ENCODE results near the gene NAALADL1.

NAALADL1 gene

DNA sequence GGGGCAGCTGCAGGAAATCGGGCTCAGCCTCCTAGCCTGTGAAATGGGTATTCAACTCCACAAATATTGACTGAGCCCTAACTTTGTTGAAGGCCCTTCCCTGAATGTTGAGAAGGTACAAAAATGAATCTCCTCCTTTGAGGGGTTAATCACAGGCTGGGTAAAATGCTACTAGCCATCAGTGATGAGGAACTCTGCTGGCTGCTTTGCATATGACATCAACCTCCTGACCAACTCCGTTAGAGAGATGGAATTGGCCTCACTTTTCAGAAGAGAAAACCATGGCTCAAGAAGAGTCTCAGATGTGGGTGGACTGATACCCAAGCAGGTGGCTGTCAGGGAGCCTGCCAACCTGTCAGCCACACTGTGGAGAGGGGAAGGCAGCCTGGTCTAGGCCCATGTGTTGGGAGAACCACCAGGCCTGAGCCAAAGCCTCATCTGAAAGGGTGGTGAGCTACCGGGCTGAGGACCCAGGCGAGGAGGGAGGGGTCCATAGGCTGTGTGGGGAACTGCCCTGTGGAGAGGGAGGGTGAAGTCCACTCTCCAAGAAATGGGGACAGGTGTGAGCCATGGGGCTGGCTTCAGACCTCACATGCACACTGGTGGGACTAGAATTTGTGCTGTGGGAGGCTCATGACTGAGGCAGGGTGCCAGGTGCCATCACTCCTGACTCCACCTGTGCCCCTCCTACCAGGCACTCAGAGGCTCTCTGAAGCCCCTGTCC is 13.7 kb upstream of the NAALADL1 start:
- H3K4me3 ChIP-seq (ENCODE audit: low read depth, low read length), result no peak overlapping the region
- no peaks in the 10 kb centered on the region for H3K79me1 ChIP-seq (ENCODE audit: low read length)
- no peak overlapping the region for H2AK5ac ChIP-seq (ENCODE audit: low read length)
- H2BK12ac ChIP-seq (ENCODE audit: low read length), result no peak overlapping the region
- H3K18ac ChIP-seq (ENCODE audit: low read length), result no peak overlapping the region
- no peak overlapping the region for H2BK120ac ChIP-seq (ENCODE audit: insufficient read depth, low read length, poor library complexity)
- H2BK5ac ChIP-seq (ENCODE audit: low read depth, low read length, poor library complexity), result no peak overlapping the region
- peaks cover 5 to 6% of the 10 kb centered on the region in 2 experiments for H3K36me3 ChIP-seq (ENCODE audit: control insufficient read depth in 1 of 2, insufficient read depth in 2 of 2, low read length in 2 of 2)
- no peaks in the 10 kb centered on the region for H3K79me2 ChIP-seq (ENCODE audit: control insufficient read depth, insufficient read depth, low read length, poor library complexity)
- H4K12ac ChIP-seq (ENCODE audit: low read depth, low read length), result no peak overlapping the region
- H3K4me2 ChIP-seq (ENCODE audit: low read length), result no peak overlapping the region
- no peaks in the 10 kb centered on the region for H3K4me1 ChIP-seq (ENCODE audit: control insufficient read depth in 1 of 2, insufficient read depth in 2 of 2, low read length in 2 of 2)
- H3K4ac ChIP-seq (ENCODE audit: low read depth, low read length), result no peak overlapping the region
- H3K9me3 ChIP-seq (ENCODE audit: insufficient read depth, low read depth, low read length), result no peaks in the 10 kb centered on the region
- no peak overlapping the region for H3K9ac ChIP-seq (ENCODE audit: low read length)
- DNase-seq, result no peak
- no CpG with 5 or more reads among the region's 4 CpGs for WGBS (ENCODE audit: extremely low coverage, insufficient coverage, insufficient read length)
- no peak overlapping the region for H2AFZ ChIP-seq (ENCODE audit: insufficient read depth, low read length, poor library complexity)
- no peak overlapping the region for H4K91ac ChIP-seq (ENCODE audit: low read depth, low read length)
- H3K27me3 ChIP-seq (ENCODE audit: insufficient read depth, low read length), result no peaks in the 10 kb centered on the region
- H3K14ac ChIP-seq (ENCODE audit: low read length), result no peak overlapping the region
- no peak overlapping the region for H3K27ac ChIP-seq (ENCODE audit: low read depth, low read length)
- no peak overlapping the region for H4K8ac ChIP-seq (ENCODE audit: low read depth, low read length)
- H3K23ac ChIP-seq (ENCODE audit: low read length), result no peak overlapping the region

DNA sequence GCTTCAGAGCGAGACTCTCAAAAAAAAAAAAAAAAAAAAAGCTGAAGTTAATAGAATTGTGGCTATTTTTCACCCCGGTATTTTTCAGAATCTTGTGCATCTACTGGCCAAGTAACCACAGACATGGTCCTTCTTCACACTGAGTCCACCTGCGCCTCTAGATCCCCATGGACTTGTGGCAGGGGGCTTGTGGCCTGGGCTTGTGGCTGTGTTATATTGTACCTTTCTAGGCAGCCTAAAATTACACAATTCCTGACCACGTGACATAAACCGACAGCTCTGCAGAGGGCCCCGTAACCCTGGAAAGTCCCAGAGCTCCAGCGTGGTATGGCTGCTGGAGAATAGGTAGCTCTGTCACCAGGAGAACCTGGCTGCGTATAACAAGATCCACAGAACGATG is 10.9 kb upstream of the NAALADL1 start:
- Histone ChIP-seq H3K4me2 (ENCODE audit: low read length) (no peak overlapping the region), H3K23ac (ENCODE audit: low read length) (no peak overlapping the region), H3K79me1 (ENCODE audit: low read length) (no peaks in the 10 kb centered on the region), H3K18ac (ENCODE audit: low read length) (no peak overlapping the region), H4K91ac (ENCODE audit: low read depth, low read length) (no peak overlapping the region), H2BK12ac (ENCODE audit: low read length) (no peak overlapping the region), H3K27ac (ENCODE audit: low read depth, low read length) (no peak overlapping the region), H2BK120ac (ENCODE audit: insufficient read depth, low read length, poor library complexity) (no peak overlapping the region), H3K9me3 (ENCODE audit: insufficient read depth, low read depth, low read length) (no peaks in the 10 kb centered on the region), H3K36me3 (ENCODE audit: control insufficient read depth in 1 of 2, insufficient read depth in 2 of 2, low read length in 2 of 2) (no peaks in the 10 kb centered on the region), H3K79me2 (ENCODE audit: control insufficient read depth, insufficient read depth, low read length, poor library complexity) (no peaks in the 10 kb centered on the region), H3K9ac (ENCODE audit: low read length) (no peak overlapping the region), H3K14ac (ENCODE audit: low read length) (no peak overlapping the region), H2AK5ac (ENCODE audit: low read length) (no peak overlapping the region), H3K27me3 (ENCODE audit: insufficient read depth, low read length) (no peaks in the 10 kb centered on the region), H4K8ac (ENCODE audit: low read depth, low read length) (no peak overlapping the region), H2AFZ (ENCODE audit: insufficient read depth, low read length, poor library complexity) (no peak overlapping the region), H3K4me3 (ENCODE audit: low read depth, low read length) (no peak overlapping the region), H2BK5ac (ENCODE audit: low read depth, low read length, poor library complexity) (no peak overlapping the region), H3K4me1 (ENCODE audit: control insufficient read depth in 1 of 2, insufficient read depth in 2 of 2, low read length in 2 of 2) (peaks cover 8 to 10% of the 10 kb centered on the region in 2 experiments), H4K12ac (ENCODE audit: low read depth, low read length) (no peak overlapping the region), H3K4ac (ENCODE audit: low read depth, low read length) (no peak overlapping the region)
- WGBS (ENCODE audit: extremely low coverage, insufficient coverage, insufficient read length), result no CpG with 5 or more reads among the region's 9 CpGs
- DNase-seq, result no peak

DNA sequence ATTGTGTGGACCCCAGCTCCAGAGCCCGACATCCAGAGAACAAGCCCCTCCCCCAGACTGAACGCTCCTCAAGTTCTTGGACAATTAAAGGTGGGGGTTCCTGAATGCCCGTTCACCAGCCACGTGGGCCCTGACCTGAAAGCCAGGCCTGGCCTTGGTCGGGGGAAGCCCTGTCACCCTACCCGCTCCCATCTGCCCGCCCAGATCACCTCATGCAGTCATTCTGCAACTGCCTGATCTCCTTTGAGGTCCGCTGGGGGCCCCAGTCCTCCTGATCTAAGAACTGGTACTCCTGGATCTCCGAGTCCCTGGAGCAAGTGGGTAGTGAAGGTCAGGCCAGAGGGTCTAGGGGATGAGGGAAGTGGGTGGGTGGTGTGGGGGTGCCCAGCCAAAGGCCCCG is 9.1 kb upstream of the NAALADL1 start:
- H3K4me2 ChIP-seq (ENCODE audit: low read length), result no peak overlapping the region
- no peak overlapping the region for H2AFZ ChIP-seq (ENCODE audit: insufficient read depth, low read length, poor library complexity)
- no peak overlapping the region for H2AK5ac ChIP-seq (ENCODE audit: low read length)
- H3K18ac ChIP-seq (ENCODE audit: low read length), result no peak overlapping the region
- no peak overlapping the region for H3K23ac ChIP-seq (ENCODE audit: low read length)
- DNase-seq, result no peak
- H3K4me3 ChIP-seq (ENCODE audit: low read depth, low read length), result no peak overlapping the region
- no peaks in the 10 kb centered on the region for H3K36me3 ChIP-seq (ENCODE audit: control insufficient read depth in 1 of 2, insufficient read depth in 2 of 2, low read length in 2 of 2)
- H3K27ac ChIP-seq (ENCODE audit: low read depth, low read length), result no peak overlapping the region
- H3K4ac ChIP-seq (ENCODE audit: low read depth, low read length), result no peak overlapping the region
- no peak overlapping the region for H3K9ac ChIP-seq (ENCODE audit: low read length)
- no peaks in the 10 kb centered on the region for H3K9me3 ChIP-seq (ENCODE audit: insufficient read depth, low read depth, low read length)
- WGBS (ENCODE audit: extremely low coverage, insufficient coverage, insufficient read length), result no CpG with 5 or more reads among the region's 10 CpGs
- H4K91ac ChIP-seq (ENCODE audit: low read depth, low read length), result no peak overlapping the region
- H4K12ac ChIP-seq (ENCODE audit: low read depth, low read length), result no peak overlapping the region
- no peak overlapping the region for H3K14ac ChIP-seq (ENCODE audit: low read length)
- H2BK5ac ChIP-seq (ENCODE audit: low read depth, low read length, poor library complexity), result no peak overlapping the region
- no peak overlapping the region for H4K8ac ChIP-seq (ENCODE audit: low read depth, low read length)
- peaks cover 8 to 10% of the 10 kb centered on the region in 2 experiments for H3K4me1 ChIP-seq (ENCODE audit: control insufficient read depth in 1 of 2, insufficient read depth in 2 of 2, low read length in 2 of 2)
- no peak overlapping the region for H2BK12ac ChIP-seq (ENCODE audit: low read length)
- H3K27me3 ChIP-seq (ENCODE audit: insufficient read depth, low read length), result no peaks in the 10 kb centered on the region
- no peaks in the 10 kb centered on the region for H3K79me2 ChIP-seq (ENCODE audit: control insufficient read depth, insufficient read depth, low read length, poor library complexity)
- no peaks in the 10 kb centered on the region for H3K79me1 ChIP-seq (ENCODE audit: low read length)
- no peak overlapping the region for H2BK120ac ChIP-seq (ENCODE audit: insufficient read depth, low read length, poor library complexity)

DNA sequence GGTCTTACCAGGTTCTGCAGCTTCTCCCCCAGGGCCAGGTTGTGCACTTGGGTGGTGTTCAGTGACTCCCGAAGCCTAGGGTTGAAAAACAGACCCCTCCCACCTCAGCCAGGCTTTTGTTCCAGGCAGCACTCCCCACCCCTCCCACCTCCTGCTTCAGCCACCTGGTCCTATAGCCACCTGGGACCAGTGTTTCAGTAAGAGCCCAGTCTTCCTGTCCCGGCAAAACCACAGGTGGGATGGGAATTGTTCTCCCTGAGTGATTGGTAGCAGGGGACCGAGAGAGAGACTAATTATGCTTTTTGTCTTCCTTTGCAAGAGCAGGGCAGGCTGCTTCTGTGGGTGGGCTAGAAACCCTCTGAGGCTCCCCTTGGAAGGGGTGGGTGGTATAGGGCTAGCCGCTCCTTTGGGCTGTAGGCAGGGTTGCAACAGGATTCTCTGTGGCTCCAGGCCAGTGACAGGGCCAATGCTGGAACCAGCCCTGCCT is 8.5 kb upstream of the NAALADL1 start:
- Histone ChIP-seq H3K18ac (ENCODE audit: low read length) (no peak overlapping the region), H2BK120ac (ENCODE audit: insufficient read depth, low read length, poor library complexity) (no peak overlapping the region), H3K9me3 (ENCODE audit: insufficient read depth, low read depth, low read length) (no peaks in the 10 kb centered on the region), H3K14ac (ENCODE audit: low read length) (no peak overlapping the region), H2AK5ac (ENCODE audit: low read length) (no peak overlapping the region), H2BK12ac (ENCODE audit: low read length) (no peak overlapping the region), H4K91ac (ENCODE audit: low read depth, low read length) (no peak overlapping the region), H4K12ac (ENCODE audit: low read depth, low read length) (no peak overlapping the region), H3K4me1 (ENCODE audit: control insufficient read depth in 1 of 2, insufficient read depth in 2 of 2, low read length in 2 of 2) (peaks cover 8 to 10% of the 10 kb centered on the region in 2 experiments), H2BK5ac (ENCODE audit: low read depth, low read length, poor library complexity) (no peak overlapping the region), H3K79me1 (ENCODE audit: low read length) (no peaks in the 10 kb centered on the region), H3K4ac (ENCODE audit: low read depth, low read length) (no peak overlapping the region), H3K27me3 (ENCODE audit: insufficient read depth, low read length) (no peaks in the 10 kb centered on the region), H3K27ac (ENCODE audit: low read depth, low read length) (no peak overlapping the region), H3K9ac (ENCODE audit: low read length) (no peak overlapping the region), H3K4me2 (ENCODE audit: low read length) (no peak overlapping the region), H3K79me2 (ENCODE audit: control insufficient read depth, insufficient read depth, low read length, poor library complexity) (no peaks in the 10 kb centered on the region), H3K4me3 (ENCODE audit: low read depth, low read length) (no peak overlapping the region), H4K8ac (ENCODE audit: low read depth, low read length) (no peak overlapping the region), H3K23ac (ENCODE audit: low read length) (no peak overlapping the region), H2AFZ (ENCODE audit: insufficient read depth, low read length, poor library complexity) (no peak overlapping the region), H3K36me3 (ENCODE audit: control insufficient read depth in 1 of 2, insufficient read depth in 2 of 2, low read length in 2 of 2) (no peaks in the 10 kb centered on the region)
- no CpG with 5 or more reads among the region's 4 CpGs for WGBS (ENCODE audit: extremely low coverage, insufficient coverage, insufficient read length)
- DNase-seq, result no peak

Data from trophoblast cell (in vitro differentiated cells and primary cell).